KMS-11 (cell line): ENCODE results near the gene INSC.

Experiments
- H2AFZ ChIP-seq: fragments of 200-600 bp; sonication (generic); 2 replicates; pipeline ENCODE4 v1.6.1; 2016; ENCODE audit warnings: antibody characterized with exemption, mixed run types, low read depth
- H3K27ac ChIP-seq: fragments of 200-600 bp; sonication (generic); 2 replicates; pipeline ENCODE4 v1.6.1; 2016; ENCODE audit warnings: mild to moderate bottlenecking, mixed run types
- H3K27me3 ChIP-seq: fragments of 200-600 bp; sonication (generic); 2 replicates; pipeline ENCODE4 v1.6.1; 2017; ENCODE audit warnings: mild to moderate bottlenecking, low read depth, mixed run types, moderate library complexity; ENCODE audit not compliant: insufficient read depth
- H3K36me3 ChIP-seq: fragments of 200-600 bp; sonication (generic); 2 replicates; pipeline ENCODE4 v1.6.1; 2017; ENCODE audit warnings: mild to moderate bottlenecking, mixed run types; ENCODE audit not compliant: insufficient read depth
- H3K4me1 ChIP-seq: fragments of 200-600 bp; sonication (generic); 2 replicates; pipeline ENCODE4 v1.6.1; 2016; ENCODE audit warnings: mild to moderate bottlenecking, low read depth, mixed run types; ENCODE audit not compliant: poor library complexity, severe bottlenecking
- H3K4me2 ChIP-seq: fragments of 200-600 bp; sonication (generic); 2 replicates; pipeline ENCODE4 v1.7.0; 2016; ENCODE audit warnings: mild to moderate bottlenecking, mixed run types
- H3K4me3 ChIP-seq: fragments of 200-600 bp; sonication (generic); IDR thresholded peaks from 2 replicates; pipeline ENCODE4 v1.6.1; 2017; ENCODE audit warnings: low read depth, low read length, mixed read lengths; ENCODE audit not compliant: insufficient read depth
- H3K79me2 ChIP-seq: fragments of 200-600 bp; sonication (generic); 2 replicates; pipeline ENCODE4 v1.6.1; 2016; ENCODE audit warnings: low read depth, mixed run types; ENCODE audit not compliant: insufficient read depth
- H3K9ac ChIP-seq: fragments of 200-600 bp; sonication (generic); 2 replicates; pipeline ENCODE4 v1.6.1; 2016; ENCODE audit warnings: mild to moderate bottlenecking, mixed run types
- H4K20me1 ChIP-seq: fragments of 200-600 bp; sonication (generic); 2 replicates; pipeline ENCODE4 v1.6.1; 2016; ENCODE audit warnings: mild to moderate bottlenecking, mixed run types; ENCODE audit not compliant: insufficient read depth
- CTCF ChIP-seq: fragments of 200-600 bp; sonication (generic); conservative IDR thresholded peaks from 2 replicates; pipeline ENCODE4 v1.6.1; 2017; ENCODE audit warnings: low read depth, mild to moderate bottlenecking, antibody characterized with exemption, low read length, moderate library complexity, mixed read lengths

The INSC gene

DNA sequence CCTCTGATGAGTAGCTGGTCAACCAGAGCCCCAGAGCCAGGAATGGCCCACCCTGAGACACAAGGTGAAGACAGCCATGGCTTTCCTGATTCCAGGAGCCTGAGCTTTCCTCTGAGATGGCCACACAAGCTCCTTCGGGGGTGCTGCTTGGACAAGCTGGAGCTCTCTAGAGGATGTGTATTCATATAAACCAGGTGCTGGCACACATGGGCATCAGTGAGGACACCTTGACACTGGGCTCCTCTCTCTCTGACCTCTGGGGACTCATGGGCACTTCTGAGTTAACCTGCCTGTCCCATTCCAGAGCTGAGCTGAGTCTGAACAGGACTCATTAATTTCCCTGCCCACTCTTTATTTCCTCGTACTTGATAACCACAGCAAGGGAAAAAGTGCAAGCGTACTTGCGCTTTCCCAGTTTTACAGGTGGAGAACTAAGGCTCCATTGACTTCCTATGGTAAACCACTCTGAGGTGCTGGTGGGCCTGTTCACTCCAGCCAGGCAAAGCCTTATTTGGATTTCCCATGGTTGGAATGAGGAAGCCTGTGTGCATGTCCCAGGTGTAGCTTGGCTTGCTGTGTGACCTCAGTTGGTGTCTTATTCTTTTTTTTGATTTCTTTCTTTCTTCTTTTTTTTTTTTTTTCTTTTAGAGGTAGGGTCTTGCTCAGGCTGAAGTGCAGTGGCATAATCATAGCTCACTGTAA, 25.4 kb downstream of the INSC start:
- no peaks in the 10 kb centered on the region for H3K4me1 ChIP-seq

GRCh38 chr11:15141381-15141780, 26.7 kb downstream of the INSC start:
- no peak for TF ChIP-seq CTCF
- no peaks in the 10 kb centered on the region for H3K79me2 ChIP-seq
- H3K27me3 ChIP-seq = no peaks in the 10 kb centered on the region
- no peaks in the 10 kb centered on the region for H3K36me3 ChIP-seq
- H3K4me1 ChIP-seq = no peaks in the 10 kb centered on the region
- no peak overlapping the region for H2AFZ ChIP-seq
- H3K9ac ChIP-seq = no peak overlapping the region
- no peak overlapping the region for H3K4me2 ChIP-seq
- H3K4me3 ChIP-seq = no peak overlapping the region
- H3K27ac ChIP-seq = no peak overlapping the region
- H4K20me1 ChIP-seq = no peaks in the 10 kb centered on the region

More for the DNA sequence above, 25.4 kb downstream of the INSC start:
- no peak for TF ChIP-seq CTCF
- no peaks in the 10 kb centered on the region for H3K79me2 ChIP-seq
- no peak overlapping the region for H3K4me2 ChIP-seq
- no peak overlapping the region for H3K9ac ChIP-seq
- H3K27ac ChIP-seq = no peak overlapping the region
- H3K36me3 ChIP-seq = no peaks in the 10 kb centered on the region
- H4K20me1 ChIP-seq = no peaks in the 10 kb centered on the region
- no peak overlapping the region for H2AFZ ChIP-seq
- no peaks in the 10 kb centered on the region for H3K27me3 ChIP-seq
- H3K4me3 ChIP-seq = no peak overlapping the region

GRCh38 chr11:15142838-15143237, 28.1 kb downstream of the INSC start:
- Histone ChIP-seq H2AFZ (no peak overlapping the region), H3K4me3 (no peak overlapping the region), H3K27me3 (no peaks in the 10 kb centered on the region), H3K4me2 (no peak overlapping the region), H4K20me1 (no peaks in the 10 kb centered on the region), H3K4me1 (no peaks in the 10 kb centered on the region), H3K36me3 (no peaks in the 10 kb centered on the region), H3K27ac (no peak overlapping the region), H3K79me2 (no peaks in the 10 kb centered on the region), H3K9ac (no peak overlapping the region)
- no peak for TF ChIP-seq CTCF

- Histone ChIP-seq H3K4me3 (no peak overlapping the region), H3K27ac (no peak overlapping the region), H3K9ac (no peak overlapping the region), H3K79me2 (no peaks in the 10 kb centered on the region), H4K20me1 (no peaks in the 10 kb centered on the region), H3K4me1 (no peaks in the 10 kb centered on the region), H3K27me3 (no peaks in the 10 kb centered on the region), H3K4me2 (no peak overlapping the region), H3K36me3 (no peaks in the 10 kb centered on the region), H2AFZ (no peak overlapping the region)
- TF ChIP-seq CTCF = no peak
Observed at GRCh38 chr11:15143855-15144254, 29.1 kb downstream of the INSC start.
